ENCODE measurements around the gene ZNF135.
A peak's percentile ranks its signal among the peaks of the same experiment; 100 is the strongest.

The ZNF135 gene

DNA sequence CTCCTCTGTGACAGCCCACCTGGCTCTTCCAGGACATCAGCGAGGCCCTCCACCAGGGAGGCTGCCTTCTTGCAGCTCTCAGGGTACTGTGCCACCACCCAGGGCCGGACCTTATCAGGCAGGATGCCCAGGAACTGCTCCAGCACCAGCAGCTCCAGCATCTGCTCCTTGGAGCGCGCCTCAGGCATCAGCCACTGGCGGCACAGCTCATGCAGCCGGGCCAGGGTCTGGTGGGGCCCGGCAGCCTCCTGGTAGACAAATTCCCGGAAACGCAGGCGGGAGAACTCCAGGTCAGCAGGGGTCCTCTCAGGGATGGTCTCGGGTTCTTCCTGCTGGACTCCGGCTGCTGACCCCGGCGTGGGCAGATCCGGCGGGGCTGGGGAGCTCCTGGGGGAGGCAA lies 30.8 kb downstream of the ZNF135 start:
- Histone ChIP-seq H3K4me1 (ENCODE audit: control insufficient read depth, insufficient read depth, low read length, poor library complexity, severe bottlenecking) (no peaks in the 10 kb centered on the region), H3K27me3 (replicated peaks; ENCODE audit: control insufficient read depth, insufficient read depth, low read length, poor library complexity, severe bottlenecking) (no peaks in the 10 kb centered on the region), H3K9me3 (ENCODE audit: control insufficient read depth, low read length) (peaks cover 14% of the 10 kb centered on the region), H3K4me3 (ENCODE audit: insufficient read depth, low read depth, low read length, poor library complexity, severe bottlenecking) (no peak overlapping the region), H3K27ac (ENCODE audit: insufficient read depth, low read length, poor library complexity, severe bottlenecking) (no peak overlapping the region), H3K36me3 (ENCODE audit: control insufficient read depth, insufficient read depth, low read length) (peaks cover 6% of the 10 kb centered on the region)
- no peak for DNase-seq

DNA sequence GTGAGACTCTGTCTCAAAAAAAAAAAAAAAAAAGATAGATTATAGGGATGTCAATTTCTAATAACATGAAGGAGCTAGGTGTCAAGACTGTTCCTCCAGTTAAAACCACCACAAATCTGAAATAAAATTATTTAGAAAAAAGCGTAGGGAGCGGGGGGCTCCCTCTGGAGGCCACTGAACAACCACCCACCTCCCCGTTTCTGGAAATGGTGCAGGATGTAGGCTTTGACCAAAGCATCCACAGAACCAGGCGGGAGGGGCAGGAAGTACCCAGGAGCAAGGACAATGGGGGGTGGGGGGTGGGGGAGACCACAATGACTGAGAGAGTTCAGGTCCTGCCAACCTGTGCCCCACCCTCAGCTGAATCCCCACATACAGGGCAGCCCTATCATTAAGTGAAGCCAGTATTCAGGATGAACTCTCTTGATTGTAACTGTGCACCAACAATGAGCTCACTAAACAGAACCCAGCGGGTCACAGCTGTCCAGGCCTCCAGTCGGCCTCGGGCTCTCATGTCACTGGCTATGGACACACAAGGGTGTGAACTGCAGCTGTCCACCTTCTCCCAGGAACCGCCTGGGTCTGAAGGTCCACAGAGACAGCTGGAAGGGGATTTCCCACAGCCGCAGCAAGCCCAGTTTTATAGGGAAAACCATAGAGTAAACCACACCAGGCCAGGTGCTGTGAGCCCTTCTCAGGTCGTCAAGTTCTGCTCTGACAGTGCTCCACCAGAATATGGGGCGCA lies 32.3 kb downstream of the ZNF135 start:
- H3K4me1 ChIP-seq (ENCODE audit: control insufficient read depth, insufficient read depth, low read length, poor library complexity, severe bottlenecking) = no peaks in the 10 kb centered on the region
- H3K9me3 ChIP-seq (ENCODE audit: control insufficient read depth, low read length) = peaks cover 7% of the 10 kb centered on the region
- peaks cover 6% of the 10 kb centered on the region for H3K36me3 ChIP-seq (ENCODE audit: control insufficient read depth, insufficient read depth, low read length)
- no peaks in the 10 kb centered on the region for H3K27me3 ChIP-seq (replicated peaks; ENCODE audit: control insufficient read depth, insufficient read depth, low read length, poor library complexity, severe bottlenecking)
- no peak for DNase-seq
- no peak overlapping the region for H3K27ac ChIP-seq (ENCODE audit: insufficient read depth, low read length, poor library complexity, severe bottlenecking)
- H3K4me3 ChIP-seq (ENCODE audit: insufficient read depth, low read depth, low read length, poor library complexity, severe bottlenecking) = no peak overlapping the region

DNA sequence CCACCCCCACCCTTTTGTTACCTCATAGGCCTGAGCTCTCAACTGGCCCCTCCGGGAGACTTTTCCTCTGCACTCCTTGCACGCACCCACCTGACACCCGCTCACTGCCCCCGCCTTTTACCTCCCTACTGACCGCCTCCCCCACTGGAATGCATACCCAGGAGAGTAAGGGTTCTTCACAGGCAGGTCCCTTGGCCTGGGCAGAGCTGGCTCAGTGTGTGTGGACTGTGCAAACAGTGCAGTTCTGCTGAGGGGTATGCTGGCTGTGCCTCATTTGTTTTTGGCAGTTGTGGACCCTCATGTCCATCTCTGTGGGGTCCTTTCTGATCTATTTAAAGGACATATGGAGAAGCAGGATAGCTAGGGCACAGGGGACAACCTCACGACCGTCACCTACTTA lies 34.0 kb downstream of the ZNF135 start:
- H3K27ac ChIP-seq (ENCODE audit: insufficient read depth, low read length, poor library complexity, severe bottlenecking) = no peak overlapping the region
- DNase-seq = no peak
- no peaks in the 10 kb centered on the region for H3K27me3 ChIP-seq (replicated peaks; ENCODE audit: control insufficient read depth, insufficient read depth, low read length, poor library complexity, severe bottlenecking)
- H3K4me3 ChIP-seq (ENCODE audit: insufficient read depth, low read depth, low read length, poor library complexity, severe bottlenecking) = no peak overlapping the region
- no peaks in the 10 kb centered on the region for H3K9me3 ChIP-seq (ENCODE audit: control insufficient read depth, low read length)
- H3K36me3 ChIP-seq (ENCODE audit: control insufficient read depth, insufficient read depth, low read length) = peaks cover 3% of the 10 kb centered on the region
- peaks cover 7% of the 10 kb centered on the region for H3K4me1 ChIP-seq (ENCODE audit: control insufficient read depth, insufficient read depth, low read length, poor library complexity, severe bottlenecking)

DNA sequence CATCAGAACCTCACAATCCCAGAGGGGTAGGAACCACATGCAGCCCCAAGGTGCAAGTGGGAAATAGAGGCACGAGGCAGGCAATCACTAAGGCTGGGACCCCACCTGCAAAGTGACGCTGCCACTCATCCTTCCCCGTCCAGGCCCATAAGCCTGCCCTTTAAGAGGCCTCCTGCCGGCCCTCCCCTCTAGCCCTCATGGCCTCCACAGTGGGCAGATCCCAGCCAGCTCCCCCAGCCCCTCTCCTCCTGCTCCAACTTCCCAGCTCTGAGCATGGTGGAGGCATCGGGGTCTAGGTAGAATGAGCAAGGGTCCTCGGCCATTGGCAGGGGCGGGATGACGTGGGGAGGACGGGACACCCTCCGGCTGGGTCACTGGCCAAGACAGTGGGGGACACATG lies 36.2 kb downstream of the ZNF135 start:
- peaks cover 7% of the 10 kb centered on the region for H3K4me1 ChIP-seq (ENCODE audit: control insufficient read depth, insufficient read depth, low read length, poor library complexity, severe bottlenecking)
- DNase-seq = no peak
- H3K27me3 ChIP-seq (replicated peaks; ENCODE audit: control insufficient read depth, insufficient read depth, low read length, poor library complexity, severe bottlenecking) = no peaks in the 10 kb centered on the region
- H3K4me3 ChIP-seq (ENCODE audit: insufficient read depth, low read depth, low read length, poor library complexity, severe bottlenecking) = no peak overlapping the region
- peaks cover 7% of the 10 kb centered on the region for H3K9me3 ChIP-seq (ENCODE audit: control insufficient read depth, low read length)
- H3K36me3 ChIP-seq (ENCODE audit: control insufficient read depth, insufficient read depth, low read length) = no peaks in the 10 kb centered on the region
- no peak overlapping the region for H3K27ac ChIP-seq (ENCODE audit: insufficient read depth, low read length, poor library complexity, severe bottlenecking)

DNA sequence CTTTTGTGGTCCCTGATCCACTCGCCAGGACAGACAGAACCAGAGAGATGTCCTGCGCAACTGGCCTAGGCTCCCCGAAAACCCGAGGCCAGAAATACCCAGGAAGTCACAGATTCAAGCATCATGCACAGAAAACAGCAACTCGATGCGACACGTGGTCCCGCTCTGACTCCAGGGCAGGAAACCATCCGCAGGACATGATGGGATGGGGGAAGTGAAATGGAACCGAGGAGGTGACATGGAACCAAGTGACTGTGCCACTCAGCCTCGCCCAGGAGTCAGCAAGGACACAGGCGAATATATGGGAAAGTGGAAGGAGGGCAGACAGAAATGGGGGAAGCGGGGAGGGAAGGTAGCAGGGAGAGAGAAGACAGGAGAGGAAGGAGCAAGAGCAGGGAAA lies 37.8 kb downstream of the ZNF135 start:
- Histone ChIP-seq H3K27ac (ENCODE audit: insufficient read depth, low read length, poor library complexity, severe bottlenecking) (no peak overlapping the region), H3K36me3 (ENCODE audit: control insufficient read depth, insufficient read depth, low read length) (no peaks in the 10 kb centered on the region), H3K4me3 (ENCODE audit: insufficient read depth, low read depth, low read length, poor library complexity, severe bottlenecking) (peak overlapping the region; percentile 81), H3K27me3 (replicated peaks; ENCODE audit: control insufficient read depth, insufficient read depth, low read length, poor library complexity, severe bottlenecking) (no peaks in the 10 kb centered on the region), H3K4me1 (ENCODE audit: control insufficient read depth, insufficient read depth, low read length, poor library complexity, severe bottlenecking) (peaks cover 7% of the 10 kb centered on the region), H3K9me3 (ENCODE audit: control insufficient read depth, low read length) (peaks cover 7% of the 10 kb centered on the region)
- no peak for DNase-seq

DNA sequence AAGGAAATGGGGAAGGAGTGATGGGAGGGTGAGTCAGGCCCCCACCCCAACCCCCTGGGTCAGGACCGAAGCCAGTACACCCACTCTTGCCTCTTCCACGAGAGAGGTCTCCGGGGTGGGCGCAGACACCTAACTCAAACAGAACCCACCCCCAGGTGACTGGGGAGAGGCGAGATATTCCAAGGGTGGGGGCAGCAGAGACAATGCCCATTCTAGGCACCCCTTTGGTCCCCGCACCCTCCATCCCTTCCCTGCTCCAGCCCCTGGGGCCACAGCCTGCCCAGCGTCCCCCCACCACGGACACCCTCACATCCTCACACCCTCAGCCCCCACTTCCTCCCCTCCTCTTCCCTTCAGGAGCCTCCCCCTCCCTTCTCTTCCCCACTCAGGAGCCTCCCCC lies 38.3 kb downstream of the ZNF135 start:
- Histone ChIP-seq H3K27me3 (replicated peaks; ENCODE audit: control insufficient read depth, insufficient read depth, low read length, poor library complexity, severe bottlenecking) (no peaks in the 10 kb centered on the region), H3K4me3 (ENCODE audit: insufficient read depth, low read depth, low read length, poor library complexity, severe bottlenecking) (peak overlapping the region; percentile 81), H3K27ac (ENCODE audit: insufficient read depth, low read length, poor library complexity, severe bottlenecking) (peak overlapping the region; percentile 100), H3K9me3 (ENCODE audit: control insufficient read depth, low read length) (peaks cover 7% of the 10 kb centered on the region), H3K36me3 (ENCODE audit: control insufficient read depth, insufficient read depth, low read length) (no peaks in the 10 kb centered on the region), H3K4me1 (ENCODE audit: control insufficient read depth, insufficient read depth, low read length, poor library complexity, severe bottlenecking) (peaks cover 7% of the 10 kb centered on the region)
- no peak for DNase-seq

DNA sequence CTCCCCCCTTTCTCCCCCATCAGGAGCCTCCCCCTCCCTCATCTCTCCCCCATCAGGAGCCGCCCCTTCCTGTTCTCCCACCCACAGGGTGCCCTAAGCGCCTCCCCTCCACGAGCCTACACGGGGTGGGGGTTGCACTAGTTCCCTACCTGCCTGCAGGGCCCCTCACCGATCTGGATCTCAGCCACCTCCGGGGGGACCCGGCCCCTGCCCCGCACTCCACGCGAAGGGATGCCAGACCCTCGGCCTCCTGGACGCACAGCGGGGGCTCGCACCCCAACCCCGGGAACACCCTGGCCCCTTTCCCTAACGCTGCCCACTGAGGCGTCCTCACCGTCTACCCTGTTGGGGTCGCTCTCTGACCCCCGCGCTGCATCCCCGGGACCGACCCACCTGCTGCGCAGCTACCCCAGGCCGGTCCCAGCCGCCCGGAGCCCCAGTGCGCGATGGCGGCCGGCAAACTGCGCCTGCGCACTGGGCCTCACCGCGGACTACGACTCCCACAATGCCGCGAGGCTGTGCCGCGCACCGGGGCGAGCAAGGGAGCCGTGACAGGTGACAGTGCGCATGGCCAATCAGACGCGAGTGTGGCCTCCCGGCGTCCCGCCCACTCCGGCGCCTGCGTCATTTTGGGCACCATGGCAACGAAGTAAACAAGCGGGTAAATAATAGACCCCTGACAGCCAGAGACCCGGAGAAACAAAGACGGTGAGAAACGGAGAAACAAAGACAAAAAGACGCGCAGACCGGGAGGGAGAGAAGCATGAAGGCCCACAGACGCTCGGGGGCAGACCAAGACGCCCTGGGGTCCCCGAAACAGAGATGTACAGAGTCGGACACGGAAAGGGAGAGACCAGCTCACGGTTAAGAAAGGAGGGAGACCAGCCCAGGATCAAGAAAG lies 38.9 kb downstream of the ZNF135 start, which contains the start of gene ZSCAN18:
ZSCAN18 (minus strand) TSS at position 451 of the 901 bp plus-strand sequence. CDS start 7,964 bp downstream, outside the sequence.
- Histone ChIP-seq H3K27ac (ENCODE audit: insufficient read depth, low read length, poor library complexity, severe bottlenecking) (peak within 1 kb of the TSS; percentile 100), H3K4me1 (ENCODE audit: control insufficient read depth, insufficient read depth, low read length, poor library complexity, severe bottlenecking) (peaks cover 7% of the 10 kb centered on the region), H3K36me3 (ENCODE audit: control insufficient read depth, insufficient read depth, low read length) (no peaks in the 10 kb centered on the region), H3K9me3 (ENCODE audit: control insufficient read depth, low read length) (peaks cover 7% of the 10 kb centered on the region), H3K4me3 (ENCODE audit: insufficient read depth, low read depth, low read length, poor library complexity, severe bottlenecking) (peak within 1 kb of the TSS; percentile 81), H3K27me3 (replicated peaks; ENCODE audit: control insufficient read depth, insufficient read depth, low read length, poor library complexity, severe bottlenecking) (no peaks in the 10 kb centered on the region)
- peak; percentile 96 to 97 (median 97) for DNase-seq

DNA sequence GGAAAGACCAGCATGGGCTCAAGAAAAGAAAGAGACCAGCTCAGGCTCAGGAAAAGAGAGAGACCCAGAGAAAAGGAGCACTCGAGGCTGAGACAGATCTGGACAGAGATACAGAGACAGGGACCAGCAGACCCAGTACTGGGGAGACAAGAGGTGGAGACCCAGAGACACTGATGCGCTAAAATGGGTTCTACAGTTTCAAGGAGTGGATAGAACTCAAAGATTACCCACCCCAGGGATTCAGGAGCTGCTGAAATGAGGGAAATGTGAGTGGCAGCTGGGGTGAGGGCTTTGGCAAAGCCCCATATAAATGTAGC lies 39.6 kb downstream of the ZNF135 start:
- Histone ChIP-seq H3K27ac (ENCODE audit: insufficient read depth, low read length, poor library complexity, severe bottlenecking) (peak overlapping the region; percentile 100), H3K4me3 (ENCODE audit: insufficient read depth, low read depth, low read length, poor library complexity, severe bottlenecking) (peak overlapping the region; percentile 81), H3K9me3 (ENCODE audit: control insufficient read depth, low read length) (peaks cover 9% of the 10 kb centered on the region), H3K27me3 (replicated peaks; ENCODE audit: control insufficient read depth, insufficient read depth, low read length, poor library complexity, severe bottlenecking) (no peaks in the 10 kb centered on the region), H3K4me1 (ENCODE audit: control insufficient read depth, insufficient read depth, low read length, poor library complexity, severe bottlenecking) (peaks cover 7% of the 10 kb centered on the region), H3K36me3 (ENCODE audit: control insufficient read depth, insufficient read depth, low read length) (no peaks in the 10 kb centered on the region)
- no peak for DNase-seq

DNA sequence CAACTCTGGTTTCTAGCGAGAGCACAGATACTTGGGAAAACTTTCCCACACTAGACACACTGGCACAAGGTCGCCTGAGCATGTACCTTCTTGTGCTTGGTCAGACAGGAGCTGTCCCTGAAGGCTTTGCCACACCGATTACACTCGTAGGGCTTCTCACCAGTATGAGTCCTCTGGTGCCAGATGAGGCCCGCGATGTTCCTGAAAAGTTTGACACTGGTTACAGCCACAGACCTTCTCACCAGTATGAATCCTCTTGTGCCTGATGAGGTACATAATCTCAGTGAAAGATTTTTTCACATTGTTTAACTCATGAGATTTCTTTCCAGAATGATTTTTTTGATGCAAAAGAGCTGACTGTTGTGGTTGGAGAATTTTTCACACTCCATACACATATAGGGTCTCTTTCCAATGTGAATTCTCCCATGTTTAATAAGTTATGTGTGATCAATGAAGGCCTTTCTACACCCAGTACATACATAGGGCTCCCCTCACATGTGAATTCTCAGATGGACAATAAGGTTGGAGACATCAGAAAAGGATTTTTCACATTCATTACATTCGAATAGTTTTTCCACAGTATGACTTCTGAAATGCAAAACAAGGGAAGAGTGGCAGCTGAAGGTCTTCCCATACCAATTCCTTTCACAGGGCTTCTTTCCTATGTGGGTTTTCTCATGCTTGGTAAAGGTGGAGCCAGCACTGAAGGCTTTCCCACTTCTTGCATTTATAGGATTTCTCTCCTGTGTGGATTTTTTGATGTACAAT lies 48.9 kb downstream of the ZNF135 start:
- Histone ChIP-seq H3K4me3 (ENCODE audit: insufficient read depth, low read depth, low read length, poor library complexity, severe bottlenecking) (no peak overlapping the region), H3K9me3 (ENCODE audit: control insufficient read depth, low read length) (peaks cover 52% of the 10 kb centered on the region)

DNA sequence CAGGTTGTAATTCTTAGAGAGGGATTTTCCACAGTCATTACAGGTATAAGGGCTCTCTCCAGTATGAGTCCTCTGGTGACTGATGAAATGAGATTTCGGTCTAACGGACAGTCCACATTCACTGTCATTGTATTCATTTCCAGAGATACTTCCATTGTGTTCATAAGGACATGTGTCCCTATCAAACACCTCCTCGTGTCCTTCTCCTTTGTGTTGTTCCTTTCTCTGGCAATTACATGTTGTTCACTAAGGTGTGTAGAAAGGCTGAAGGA lies 49.4 kb downstream of the ZNF135 start:
- H3K27me3 ChIP-seq (replicated peaks; ENCODE audit: control insufficient read depth, insufficient read depth, low read length, poor library complexity, severe bottlenecking) = no peaks in the 10 kb centered on the region
- H3K27ac ChIP-seq (ENCODE audit: insufficient read depth, low read length, poor library complexity, severe bottlenecking) = no peak overlapping the region
- no peaks in the 10 kb centered on the region for H3K4me1 ChIP-seq (ENCODE audit: control insufficient read depth, insufficient read depth, low read length, poor library complexity, severe bottlenecking)
- H3K4me3 ChIP-seq (ENCODE audit: insufficient read depth, low read depth, low read length, poor library complexity, severe bottlenecking) = no peak overlapping the region
- DNase-seq = no peak
- H3K9me3 ChIP-seq (ENCODE audit: control insufficient read depth, low read length) = peaks cover 52% of the 10 kb centered on the region
- H3K36me3 ChIP-seq (ENCODE audit: control insufficient read depth, insufficient read depth, low read length) = no peaks in the 10 kb centered on the region

More for the DNA sequence above, 48.9 kb downstream of the ZNF135 start:
- Histone ChIP-seq H3K4me1 (ENCODE audit: control insufficient read depth, insufficient read depth, low read length, poor library complexity, severe bottlenecking) (no peaks in the 10 kb centered on the region), H3K27me3 (replicated peaks; ENCODE audit: control insufficient read depth, insufficient read depth, low read length, poor library complexity, severe bottlenecking) (no peaks in the 10 kb centered on the region), H3K36me3 (ENCODE audit: control insufficient read depth, insufficient read depth, low read length) (no peaks in the 10 kb centered on the region), H3K27ac (ENCODE audit: insufficient read depth, low read length, poor library complexity, severe bottlenecking) (no peak overlapping the region)
- no peak for DNase-seq

All from effector memory CD4-positive, alpha-beta T cell (primary cell).